Stimulated activated effector memory CD8-positive, alpha-beta T cell treated with anti-CD3 and anti-CD28 coated beads, Interleukin-12 subunit alpha, Interleukin-12 subunit beta, amount 100 ng/mL, for 72 hours (primary cell): ENCODE data around the gene RAB30.
A peak's percentile ranks its signal among the peaks of the same experiment; 100 is the strongest.

ENCODE experiments used
- ATAC-seq: fragments of 150-1000 bp; cut with Tn5 transposase; 2 replicates; pipeline ENCODE4 v1.10.0; 2021
- DNase-seq, 2 donors: peaks; one replicate each; pipeline ENCODE4 v3.0.0; 2021 to 2022; ENCODE audit warnings: low spot score in 2 of 2
- H3K27ac Mint-ChIP-seq: one replicate; pipeline ENCODE4 v1.8.0; 2022; ENCODE audit warnings: mild to moderate bottlenecking, mixed read lengths
- H3K36me3 Mint-ChIP-seq: one replicate; pipeline ENCODE4 v1.8.0; 2022; ENCODE audit warnings: mild to moderate bottlenecking, mixed read lengths
- H3K4me1 Mint-ChIP-seq: one replicate; pipeline ENCODE4 v1.8.0; 2022; ENCODE audit warnings: mixed read lengths
- H3K4me3 Mint-ChIP-seq: one replicate; pipeline ENCODE4 v1.8.0; 2022; ENCODE audit warnings: mild to moderate bottlenecking, mixed read lengths
- H3K9me3 Mint-ChIP-seq: one replicate; pipeline ENCODE4 v1.8.0; 2022; ENCODE audit warnings: mixed read lengths

The RAB30 gene, protein sequence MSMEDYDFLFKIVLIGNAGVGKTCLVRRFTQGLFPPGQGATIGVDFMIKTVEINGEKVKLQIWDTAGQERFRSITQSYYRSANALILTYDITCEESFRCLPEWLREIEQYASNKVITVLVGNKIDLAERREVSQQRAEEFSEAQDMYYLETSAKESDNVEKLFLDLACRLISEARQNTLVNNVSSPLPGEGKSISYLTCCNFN

GRCh38 chr11:83071567-83072349 is at the start of gene RAB30:
Gene RAB30, minus strand, starts transcription at chr11:83071897. Its CDS starts 74,581 bp downstream, at chr11:82997316.
- Mint-ChIP-seq H3K9me3 (no peaks in the 10 kb centered on the region), H3K36me3 (peaks cover 23% of the 10 kb centered on the region), H3K4me3 (no peak within 1 kb of the TSS), H3K27ac (no peak within 1 kb of the TSS), H3K4me1 (peaks cover 24% of the 10 kb centered on the region)
- ATAC-seq (peak; percentile 97), DNase-seq (peak; percentile 76 to 95)

GRCh38 chr11:83120327-83120726 is 48.6 kb upstream of the RAB30 start:
- peak overlapping the region; percentile 89 for H3K27ac Mint-ChIP-seq
- no peak for DNase-seq
- no peak for ATAC-seq

GRCh38 chr11:83119216-83119615 is 47.5 kb upstream of the RAB30 start:
- no peaks in the 10 kb centered on the region for H3K36me3 Mint-ChIP-seq

More at GRCh38 chr11:83120327-83120726, 48.6 kb upstream of the RAB30 start:
- Mint-ChIP-seq H3K36me3 (no peaks in the 10 kb centered on the region), H3K4me3 (no peak overlapping the region), H3K9me3 (no peaks in the 10 kb centered on the region), H3K4me1 (peaks cover 26% of the 10 kb centered on the region)

DNA sequence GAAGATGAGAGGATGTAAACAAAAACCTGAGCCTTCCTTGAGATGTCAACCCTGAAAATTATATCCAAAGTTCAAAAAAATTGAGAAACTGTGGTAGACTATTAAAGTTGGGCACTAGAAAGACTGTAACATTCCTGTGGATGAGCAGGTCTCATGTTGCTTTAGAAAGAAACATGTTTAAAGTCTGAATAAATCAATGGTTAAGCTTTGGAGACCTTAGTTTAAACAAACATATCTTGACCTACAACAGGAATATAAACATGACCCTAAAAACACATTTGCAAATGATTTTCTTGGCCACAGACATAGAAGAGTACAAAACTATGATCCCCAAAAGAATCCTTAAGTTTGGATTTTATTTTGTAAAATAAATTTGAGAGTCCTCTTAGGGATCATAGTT is 47.1 kb upstream of the RAB30 start:
- Mint-ChIP-seq H3K36me3 (no peaks in the 10 kb centered on the region), H3K27ac (peak overlapping the region; percentile 89), H3K4me3 (no peak overlapping the region), H3K4me1 (peaks cover 36% of the 10 kb centered on the region), H3K9me3 (no peaks in the 10 kb centered on the region)
- DNase-seq, result no peak
- ATAC-seq, result no peak

More at GRCh38 chr11:83119216-83119615, 47.5 kb upstream of the RAB30 start:
- H3K4me3 Mint-ChIP-seq, result no peak overlapping the region
- peaks cover 36% of the 10 kb centered on the region for H3K4me1 Mint-ChIP-seq
- DNase-seq (no peak), ATAC-seq (no peak)
- peak overlapping the region; percentile 89 for H3K27ac Mint-ChIP-seq
- H3K9me3 Mint-ChIP-seq, result no peaks in the 10 kb centered on the region

DNA sequence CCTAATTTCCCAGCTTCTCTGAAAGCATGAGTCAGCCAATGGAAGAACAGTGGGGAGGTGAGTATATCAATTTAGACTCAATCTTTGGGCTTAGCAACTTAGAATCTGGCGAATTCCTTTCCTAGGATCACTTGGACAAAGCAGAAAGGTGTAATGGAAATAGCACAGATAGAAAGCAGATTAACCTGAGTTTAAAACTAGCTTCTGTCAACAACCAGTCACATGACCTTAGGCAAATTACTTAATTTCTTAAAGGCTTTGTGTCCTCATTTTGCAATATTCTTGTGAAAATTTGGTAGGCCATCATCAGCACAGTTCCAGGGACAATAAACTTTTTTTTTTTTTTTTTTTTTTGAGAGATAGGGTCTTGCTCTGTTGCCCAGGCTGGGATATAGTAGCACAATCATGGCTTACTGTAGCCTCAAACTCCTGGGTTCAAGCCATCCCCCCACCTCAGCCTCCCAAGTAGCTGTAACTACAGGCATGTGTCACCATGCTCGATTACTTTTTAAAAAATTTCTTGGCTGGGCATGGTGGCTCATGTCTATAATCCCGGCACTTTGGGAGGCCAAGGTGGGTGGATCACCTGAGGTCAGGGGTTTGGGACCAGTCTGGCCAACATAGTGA is 44.4 kb upstream of the RAB30 start:
- H3K9me3 Mint-ChIP-seq, result no peaks in the 10 kb centered on the region
- H3K36me3 Mint-ChIP-seq, result no peaks in the 10 kb centered on the region
- ATAC-seq (no peak), DNase-seq (no peak)
- peak overlapping the region; percentile 89 for H3K27ac Mint-ChIP-seq
- H3K4me1 Mint-ChIP-seq, result peaks cover 21% of the 10 kb centered on the region
- H3K4me3 Mint-ChIP-seq, result peak overlapping the region; percentile 67

DNA sequence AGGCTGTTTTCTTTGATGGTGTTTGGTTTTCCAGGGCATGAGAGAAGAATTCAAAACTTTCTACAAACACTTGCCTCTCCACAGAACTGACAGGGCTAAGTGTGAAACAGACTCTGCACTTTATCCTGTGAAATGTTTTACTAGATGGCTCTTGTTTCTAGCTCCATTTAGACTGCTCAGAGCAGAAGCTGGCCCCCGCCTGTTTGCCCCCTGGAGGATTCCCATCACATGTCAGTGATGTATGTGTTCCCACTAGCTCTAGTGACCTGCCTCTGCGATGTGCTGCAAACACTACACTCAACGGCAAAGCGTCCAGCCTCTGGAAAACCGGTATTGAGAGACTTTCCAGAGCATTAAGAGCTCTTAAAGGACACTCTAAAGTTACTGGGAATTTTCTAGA is 43.9 kb upstream of the RAB30 start:
- no peaks in the 10 kb centered on the region for H3K9me3 Mint-ChIP-seq
- H3K4me1 Mint-ChIP-seq, result peaks cover 21% of the 10 kb centered on the region
- ATAC-seq (no peak), DNase-seq (no peak)
- peak overlapping the region; percentile 15 for H3K27ac Mint-ChIP-seq
- no peak overlapping the region for H3K4me3 Mint-ChIP-seq
- no peaks in the 10 kb centered on the region for H3K36me3 Mint-ChIP-seq

DNA sequence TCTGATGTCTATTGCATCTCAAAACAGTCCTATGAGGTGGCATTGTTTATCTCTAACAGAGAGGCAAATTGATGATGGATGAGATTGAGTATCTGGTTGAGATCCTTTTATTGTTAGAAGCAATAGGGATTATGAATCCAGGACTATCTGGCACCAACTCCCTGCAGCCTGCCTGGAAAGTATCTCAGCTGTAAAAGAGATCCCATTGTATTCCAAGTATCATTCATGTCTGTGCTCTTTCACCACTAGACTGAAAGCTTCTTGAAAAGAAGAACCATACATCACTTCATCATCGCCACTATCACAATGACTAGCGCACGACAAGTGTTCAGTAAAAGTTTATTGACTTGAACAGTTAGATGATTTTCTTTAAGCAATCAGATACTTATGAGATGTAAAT is 43.3 kb upstream of the RAB30 start:
- H3K9me3 Mint-ChIP-seq, result no peaks in the 10 kb centered on the region
- ATAC-seq, result no peak
- H3K27ac Mint-ChIP-seq, result no peak overlapping the region
- no peak overlapping the region for H3K4me3 Mint-ChIP-seq
- H3K4me1 Mint-ChIP-seq, result peaks cover 21% of the 10 kb centered on the region
- no peak for DNase-seq
- H3K36me3 Mint-ChIP-seq, result no peaks in the 10 kb centered on the region

DNA sequence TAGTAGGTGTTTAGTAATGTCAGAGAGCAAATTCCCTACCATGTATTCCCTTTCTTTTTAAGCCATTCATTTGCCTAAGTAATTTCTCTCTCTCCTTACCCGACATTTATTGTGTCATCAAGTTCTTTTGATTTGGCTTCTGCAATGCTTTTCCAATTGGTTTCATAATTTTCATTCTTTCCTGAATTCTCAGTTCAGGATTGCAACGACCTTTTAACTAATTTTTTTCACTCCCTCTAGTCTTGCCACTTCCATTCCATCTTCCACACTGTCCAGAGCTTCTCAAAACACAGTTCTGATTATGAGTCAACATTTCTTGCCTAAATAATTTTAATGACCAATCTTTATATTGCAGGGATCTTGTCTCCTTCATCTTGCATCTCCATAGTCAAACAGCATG is 41.2 kb upstream of the RAB30 start:
- DNase-seq (no peak), ATAC-seq (no peak)
- Mint-ChIP-seq H3K9me3 (no peaks in the 10 kb centered on the region), H3K4me1 (peaks cover 20% of the 10 kb centered on the region), H3K36me3 (no peaks in the 10 kb centered on the region), H3K4me3 (no peak overlapping the region), H3K27ac (no peak overlapping the region)

DNA sequence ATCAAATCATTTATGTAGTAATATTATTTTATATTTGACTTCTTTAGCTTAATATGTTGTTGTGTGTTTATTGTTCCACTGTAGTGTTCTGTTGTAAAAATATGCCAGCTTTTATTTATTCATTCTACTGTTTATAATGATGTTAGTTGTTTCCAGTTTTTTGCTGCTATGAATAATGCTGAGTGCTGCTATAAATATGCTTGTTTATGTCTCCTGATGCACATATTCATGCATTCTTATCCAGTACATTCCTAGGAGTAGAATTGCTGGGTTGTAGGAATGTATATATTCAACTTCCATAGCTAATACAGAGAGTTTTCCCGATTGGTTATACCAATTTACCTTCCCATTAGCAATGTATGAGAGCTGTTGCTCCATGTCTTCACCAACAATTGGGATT is 33.5 kb upstream of the RAB30 start:
- no peaks in the 10 kb centered on the region for H3K36me3 Mint-ChIP-seq
- no peak overlapping the region for H3K4me3 Mint-ChIP-seq
- no peaks in the 10 kb centered on the region for H3K9me3 Mint-ChIP-seq
- DNase-seq (no peak), ATAC-seq (no peak)
- H3K4me1 Mint-ChIP-seq, result no peaks in the 10 kb centered on the region
- H3K27ac Mint-ChIP-seq, result no peak overlapping the region

GRCh38 chr11:83102834-83103233 is 31.1 kb upstream of the RAB30 start:
- Mint-ChIP-seq H3K4me3 (no peak overlapping the region), H3K27ac (no peak overlapping the region), H3K36me3 (no peaks in the 10 kb centered on the region), H3K4me1 (no peaks in the 10 kb centered on the region), H3K9me3 (no peaks in the 10 kb centered on the region)
- ATAC-seq (no peak), DNase-seq (no peak)

- no peaks in the 10 kb centered on the region for H3K9me3 Mint-ChIP-seq
- no peaks in the 10 kb centered on the region for H3K36me3 Mint-ChIP-seq
- no peak overlapping the region for H3K4me3 Mint-ChIP-seq
- no peak for DNase-seq
- no peak overlapping the region for H3K27ac Mint-ChIP-seq
- no peak for ATAC-seq
- H3K4me1 Mint-ChIP-seq, result no peaks in the 10 kb centered on the region
These were observed 25.9 kb upstream of the RAB30 start for GRCh38 chr11:83097429-83098075.

- H3K4me1 Mint-ChIP-seq, result no peaks in the 10 kb centered on the region
- H3K27ac Mint-ChIP-seq, result no peak overlapping the region
- no peaks in the 10 kb centered on the region for H3K9me3 Mint-ChIP-seq
These were observed 21.9 kb upstream of the RAB30 start for GRCh38 chr11:83093634-83094033.

DNA sequence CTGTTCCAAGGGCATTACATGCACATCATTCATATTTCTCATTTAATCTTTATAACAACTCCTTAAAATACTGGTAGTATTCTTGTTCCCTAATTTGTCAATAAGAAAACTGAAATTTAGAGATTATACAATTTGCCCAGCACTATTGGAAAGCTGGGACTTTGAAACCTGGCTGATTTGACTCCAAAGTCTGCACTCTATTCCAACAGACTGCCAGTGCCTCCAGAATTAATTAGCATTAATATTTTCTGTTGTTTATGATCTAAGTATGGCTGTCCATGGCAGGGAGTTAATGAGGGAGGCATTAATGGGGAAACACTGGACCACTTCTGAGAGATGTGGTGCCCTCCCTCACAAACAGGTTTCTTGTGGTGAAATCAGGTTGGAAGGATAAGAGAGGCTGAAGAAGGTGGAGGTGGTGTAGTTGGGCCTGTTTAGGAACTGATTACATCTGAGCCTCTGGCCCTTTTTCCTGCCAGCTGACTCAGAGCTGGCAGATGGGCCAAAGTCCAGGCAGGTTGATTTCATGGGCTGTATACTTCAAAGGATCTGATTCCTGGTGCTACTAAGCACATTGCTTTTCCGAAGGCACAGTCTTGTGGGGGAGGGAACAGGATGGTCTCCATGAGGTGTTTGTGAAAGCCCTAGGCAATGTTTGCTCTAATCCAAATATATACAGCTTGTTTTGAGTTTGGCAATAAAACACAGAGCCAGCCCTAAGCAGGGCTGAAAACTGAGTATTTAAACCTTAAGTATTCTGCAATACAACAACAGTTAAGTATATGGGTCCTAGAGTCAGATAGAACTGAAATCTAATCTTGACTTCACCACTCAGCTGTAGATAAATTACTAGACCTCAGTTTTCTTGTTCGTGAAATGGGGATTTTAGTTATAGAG is 21.0 kb upstream of the RAB30 start:
- ATAC-seq, result no peak
- no peaks in the 10 kb centered on the region for H3K36me3 Mint-ChIP-seq
- H3K27ac Mint-ChIP-seq, result peak overlapping the region; percentile 48

More at GRCh38 chr11:83093634-83094033, 21.9 kb upstream of the RAB30 start:
- ATAC-seq (no peak), DNase-seq (no peak)
- no peaks in the 10 kb centered on the region for H3K36me3 Mint-ChIP-seq
- H3K4me3 Mint-ChIP-seq, result no peak overlapping the region

DNA sequence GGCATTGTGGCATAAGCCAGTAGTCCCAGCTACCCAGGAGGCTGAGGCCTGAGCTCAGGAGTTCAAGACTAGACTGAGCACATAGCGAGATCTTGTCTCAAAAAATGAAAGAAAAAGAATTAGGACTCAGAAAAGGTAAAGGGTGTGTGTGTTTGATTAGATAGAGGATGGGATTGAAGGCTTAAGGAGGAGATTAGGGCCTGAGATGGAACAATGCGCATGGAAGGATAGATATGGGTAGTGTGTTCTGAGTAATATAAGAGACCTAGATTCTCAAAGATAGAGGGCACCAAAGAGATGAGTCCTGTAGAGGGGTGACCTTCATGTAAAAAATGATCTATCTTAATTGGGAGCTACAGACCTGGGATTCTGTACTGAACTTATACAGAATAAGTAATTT is 17.3 kb upstream of the RAB30 start:
- H3K4me1 Mint-ChIP-seq, result no peaks in the 10 kb centered on the region
- no peak overlapping the region for H3K27ac Mint-ChIP-seq
- H3K36me3 Mint-ChIP-seq, result no peaks in the 10 kb centered on the region
- ATAC-seq (no peak), DNase-seq (no peak)
- no peaks in the 10 kb centered on the region for H3K9me3 Mint-ChIP-seq
- no peak overlapping the region for H3K4me3 Mint-ChIP-seq

More for the DNA sequence above, 21.0 kb upstream of the RAB30 start:
- Mint-ChIP-seq H3K4me1 (no peaks in the 10 kb centered on the region), H3K9me3 (no peaks in the 10 kb centered on the region), H3K4me3 (no peak overlapping the region)
- no peak for DNase-seq
